Ammon's horn (tissue), 1 donor: ENCODE results near the gene TGFBR1.

Source experiments
- DNase-seq: peaks from one replicate; pipeline ENCODE4 v3.0.0-alpha.2; 2016; ENCODE audit warnings: low spot score

The TGFBR1 gene

GRCh38 chr9:99107421-99107820 is 2.5 kb downstream of the TGFBR1 start:
- no peak for DNase-seq

- no peak for DNase-seq
These were observed 3.2 kb downstream of the TGFBR1 start for GRCh38 chr9:99108131-99108530.

- peak; percentile 62 for DNase-seq
These were observed 4.6 kb downstream of the TGFBR1 start for GRCh38 chr9:99109522-99109921.

DNA sequence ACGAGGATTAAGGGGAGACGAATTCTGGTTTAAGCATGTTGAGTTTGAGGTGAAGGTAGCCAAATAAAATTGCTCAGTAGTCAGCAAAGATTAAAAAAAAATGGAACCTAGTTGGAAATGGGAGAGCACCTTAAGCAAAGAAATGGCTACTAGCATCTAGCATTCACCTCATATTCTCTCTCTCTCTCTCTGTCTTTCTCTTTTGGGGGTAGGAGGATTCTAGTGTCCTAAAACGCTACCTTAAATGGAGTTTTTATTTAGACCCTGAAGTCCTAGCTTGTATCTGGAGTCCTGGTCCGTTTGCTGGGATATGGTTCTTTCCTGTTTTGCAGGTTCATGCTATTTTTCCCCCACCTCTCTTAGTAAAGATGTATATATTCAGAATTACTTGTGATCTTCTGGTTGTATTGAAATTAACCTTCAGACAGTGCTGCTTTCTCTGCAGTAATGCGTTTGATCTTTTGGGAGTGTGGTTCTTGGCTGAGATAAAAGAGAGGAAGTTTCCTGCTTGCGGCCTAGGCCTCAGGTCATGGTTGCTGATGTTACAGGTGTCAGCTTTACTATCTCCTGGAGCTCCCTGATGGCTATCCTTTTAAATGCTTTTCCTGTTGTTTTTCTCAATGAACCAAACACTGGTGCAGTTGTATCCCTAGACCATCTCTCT is 8.0 kb downstream of the TGFBR1 start:
- DNase-seq = no peak

GRCh38 chr9:99113414-99114048 is 8.6 kb downstream of the TGFBR1 start:
- DNase-seq = no peak

DNA sequence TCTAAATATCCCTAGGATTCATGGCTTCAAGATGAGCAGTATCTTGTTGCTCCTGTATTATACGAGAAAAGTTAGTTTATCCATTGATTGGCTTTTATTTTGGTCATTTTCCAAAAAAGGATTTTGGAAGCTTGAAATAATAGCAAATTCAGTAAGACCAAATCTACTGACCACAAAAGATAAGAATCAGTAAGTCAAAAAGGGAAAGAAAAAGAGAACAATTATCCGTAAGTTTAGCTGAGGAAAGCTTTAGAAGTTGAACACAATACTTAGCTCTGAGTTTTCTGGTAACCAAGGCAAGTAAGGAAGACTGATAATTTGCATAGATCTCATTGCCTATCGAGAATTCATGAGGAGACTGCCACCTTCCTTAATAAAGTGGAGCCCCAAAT is 9.1 kb downstream of the TGFBR1 start:
- DNase-seq = no peak

- DNase-seq = no peak
These were observed 10.1 kb downstream of the TGFBR1 start for GRCh38 chr9:99114846-99115500.

DNA sequence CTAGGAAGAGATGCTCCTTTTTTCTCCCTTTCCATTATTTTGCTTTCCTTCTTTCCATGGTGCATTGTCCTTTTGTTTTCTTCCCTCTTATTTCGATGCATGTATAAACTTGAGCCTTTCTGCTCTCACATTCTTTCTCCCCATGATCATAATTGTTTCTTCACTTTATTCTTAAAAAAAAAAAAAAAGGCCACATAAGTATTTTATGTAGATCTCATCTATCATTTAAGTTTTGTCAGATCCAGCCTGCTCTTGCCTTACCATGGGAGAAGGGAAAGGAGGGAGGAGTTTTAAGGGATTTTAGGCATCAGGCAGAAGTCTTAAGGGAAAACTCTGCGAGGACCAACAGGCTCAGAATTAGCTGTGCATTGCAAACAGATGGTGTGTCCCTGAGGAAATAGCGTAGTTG is 11.1 kb downstream of the TGFBR1 start:
- DNase-seq = no peak

DNA sequence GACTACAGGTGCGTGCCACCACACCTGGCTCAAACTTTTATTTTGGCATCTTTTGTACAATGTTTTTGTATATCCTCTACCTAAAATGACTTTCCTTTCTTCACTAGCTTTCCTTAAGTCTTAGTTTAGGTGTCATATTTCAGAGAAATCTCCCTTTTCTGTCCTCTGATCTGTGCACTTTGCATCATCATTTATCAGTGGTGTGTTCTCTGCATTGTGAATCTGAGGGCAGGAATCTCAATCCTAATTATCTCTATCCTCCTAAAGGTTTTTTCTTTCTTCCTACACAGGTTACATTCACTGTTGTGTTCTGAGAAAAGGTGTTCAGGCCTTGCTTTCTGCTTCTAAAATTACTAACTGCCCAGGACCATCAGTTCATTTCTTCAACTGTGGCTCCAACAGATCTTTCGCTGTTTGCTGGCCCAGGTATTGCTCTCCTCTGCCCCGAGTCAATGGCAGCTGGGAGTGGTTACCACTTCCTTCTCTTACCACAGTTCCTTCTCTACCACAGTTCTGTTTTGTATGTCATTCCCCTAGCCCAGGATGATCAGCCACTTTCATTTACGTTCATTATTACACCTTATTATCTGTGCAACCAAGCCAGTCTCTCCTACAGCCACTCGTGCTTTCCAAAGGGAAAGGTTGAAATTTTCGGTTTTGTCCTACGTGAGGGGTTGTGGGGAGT is 14.0 kb downstream of the TGFBR1 start:
- peak; percentile 17 for DNase-seq

- no peak for DNase-seq
These were observed 15.2 kb downstream of the TGFBR1 start for GRCh38 chr9:99119976-99120655.

- DNase-seq = no peak
These were observed 16.7 kb downstream of the TGFBR1 start for GRCh38 chr9:99121604-99122003.

DNA sequence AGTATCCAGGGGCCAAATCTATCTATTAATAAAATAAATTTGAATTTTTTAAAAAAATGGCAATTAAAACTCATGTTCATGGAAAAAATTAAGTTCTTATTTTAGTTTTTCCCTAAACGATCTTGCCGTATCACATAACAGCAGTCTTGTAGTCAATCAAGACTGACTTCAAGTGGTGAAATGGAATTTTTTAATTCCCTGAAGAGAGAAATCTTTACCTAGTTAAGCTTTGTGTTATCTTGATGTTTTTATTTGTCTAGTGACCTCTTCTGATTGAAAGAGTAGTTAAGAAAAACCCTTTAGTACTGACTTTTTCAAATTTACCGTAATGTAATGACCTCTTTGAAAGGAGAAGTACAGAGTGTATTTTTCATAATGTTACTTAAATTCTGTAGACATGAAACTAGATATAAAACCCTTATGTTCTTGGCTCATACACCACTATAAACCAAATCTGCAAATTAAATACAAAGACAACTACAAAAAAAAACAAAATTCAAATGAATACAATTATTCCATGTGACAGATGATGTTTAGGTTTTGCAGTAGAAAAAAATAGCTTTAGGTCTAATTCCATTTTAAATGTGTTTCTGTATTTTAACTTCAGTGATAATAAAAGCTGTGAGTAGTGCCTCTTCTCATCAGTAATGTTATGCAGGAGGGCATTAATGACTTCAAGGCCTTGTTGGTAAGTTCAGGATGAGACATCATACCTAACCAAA is 19.8 kb downstream of the TGFBR1 start:
- DNase-seq = no peak

DNA sequence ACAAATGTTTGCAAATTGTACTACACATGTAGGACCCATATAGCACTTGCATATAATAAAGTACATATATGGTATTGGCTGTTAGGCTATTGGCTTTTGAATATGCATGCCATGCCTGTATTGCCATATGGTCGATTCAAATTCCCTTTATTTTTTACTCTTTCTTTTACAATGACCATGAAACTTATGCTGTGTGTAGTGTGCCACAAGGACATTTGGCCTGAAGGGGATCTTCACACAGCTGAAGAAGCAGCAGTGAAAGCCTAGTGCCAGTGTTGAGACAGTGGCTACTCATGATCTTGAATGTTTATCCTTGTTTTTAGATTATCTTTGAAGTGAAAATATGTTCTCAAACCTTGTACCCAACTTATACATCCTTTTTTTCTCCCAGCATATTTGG is 20.5 kb downstream of the TGFBR1 start:
- DNase-seq = no peak

DNA sequence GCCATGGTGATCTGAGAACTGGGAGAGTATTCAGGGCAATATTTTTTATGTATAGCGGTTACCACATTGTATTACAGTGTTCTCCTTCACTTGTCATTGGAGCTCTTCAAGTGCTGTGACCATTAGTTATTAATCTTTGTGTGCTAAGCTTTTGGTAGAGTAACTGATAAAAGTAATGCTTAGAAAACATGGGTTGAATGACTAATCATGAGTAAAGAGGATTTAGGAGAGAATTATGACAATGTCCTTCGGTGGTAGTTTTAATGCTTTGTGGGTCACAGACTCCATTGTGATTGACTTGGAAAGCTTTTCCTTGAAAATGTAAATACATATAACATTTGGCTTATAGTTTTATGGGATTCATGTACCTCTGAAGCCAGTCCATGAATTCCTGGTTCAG is 21.4 kb downstream of the TGFBR1 start:
- no peak for DNase-seq

- no peak for DNase-seq
These were observed 22.6 kb downstream of the TGFBR1 start for GRCh38 chr9:99127356-99128132.

GRCh38 chr9:99128133-99128406 is 23.2 kb downstream of the TGFBR1 start:
- no peak for DNase-seq

DNA sequence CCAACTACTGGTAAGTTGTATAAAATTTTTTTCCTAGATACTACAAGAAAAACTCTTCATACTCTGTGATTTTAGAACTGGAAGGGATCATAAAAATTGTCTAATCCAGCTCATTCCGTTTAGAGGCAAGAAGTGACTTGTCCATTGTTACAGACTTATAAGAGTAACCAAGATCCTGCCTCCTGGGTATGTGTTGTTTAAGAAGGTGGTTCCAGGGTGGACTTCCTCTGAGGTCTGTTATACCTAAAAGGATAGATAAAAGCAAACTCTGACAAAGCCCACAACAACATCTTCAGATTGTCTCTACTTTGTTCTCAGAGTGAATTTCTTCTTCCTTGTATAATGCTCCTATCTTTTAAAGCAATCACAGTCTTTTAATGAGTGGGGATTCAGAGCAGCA is 24.2 kb downstream of the TGFBR1 start:
- DNase-seq = no peak

GRCh38 chr9:99130069-99130468 is 25.2 kb downstream of the TGFBR1 start:
- no peak for DNase-seq

DNA sequence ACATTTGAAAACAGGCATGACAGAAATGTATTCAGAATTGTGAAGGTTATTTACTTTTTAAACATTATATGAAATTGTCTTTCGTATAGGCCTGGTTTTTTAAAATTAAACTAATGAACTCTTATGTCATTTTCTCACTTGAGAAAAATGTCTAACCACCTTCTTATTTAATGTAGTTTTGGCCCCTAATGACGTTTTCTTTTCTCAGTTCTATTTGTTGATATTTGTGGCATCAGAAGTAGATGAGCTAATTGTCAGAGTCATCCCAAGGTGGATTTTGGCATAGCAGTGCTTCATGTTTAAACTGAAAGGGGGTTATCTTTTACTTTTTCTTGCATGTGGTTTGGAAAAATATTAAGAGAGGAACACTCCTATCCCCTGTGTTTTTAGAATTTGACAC is 28.2 kb downstream of the TGFBR1 start:
- no peak for DNase-seq

DNA sequence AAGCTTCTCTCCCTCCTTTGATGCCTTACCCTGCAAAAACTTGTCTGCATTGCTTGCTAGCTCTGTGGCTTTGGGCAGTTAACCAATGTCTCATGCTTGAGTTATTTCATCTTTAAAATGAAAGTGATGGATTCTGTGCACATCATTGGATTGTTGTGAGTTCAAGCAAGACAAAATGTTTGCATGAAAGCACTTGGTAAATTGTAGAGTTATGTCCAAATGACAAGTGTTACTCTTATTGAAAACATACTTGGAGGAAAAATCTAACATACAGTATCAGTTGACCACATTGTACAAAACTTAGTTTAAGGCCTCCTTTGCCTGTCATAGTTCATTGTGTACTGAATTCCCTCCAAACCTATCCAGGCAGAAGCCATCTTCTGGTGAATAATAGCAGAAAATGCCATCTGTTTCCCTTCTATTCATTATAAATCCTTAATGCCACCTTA is 30.0 kb downstream of the TGFBR1 start:
- DNase-seq = no peak

DNA sequence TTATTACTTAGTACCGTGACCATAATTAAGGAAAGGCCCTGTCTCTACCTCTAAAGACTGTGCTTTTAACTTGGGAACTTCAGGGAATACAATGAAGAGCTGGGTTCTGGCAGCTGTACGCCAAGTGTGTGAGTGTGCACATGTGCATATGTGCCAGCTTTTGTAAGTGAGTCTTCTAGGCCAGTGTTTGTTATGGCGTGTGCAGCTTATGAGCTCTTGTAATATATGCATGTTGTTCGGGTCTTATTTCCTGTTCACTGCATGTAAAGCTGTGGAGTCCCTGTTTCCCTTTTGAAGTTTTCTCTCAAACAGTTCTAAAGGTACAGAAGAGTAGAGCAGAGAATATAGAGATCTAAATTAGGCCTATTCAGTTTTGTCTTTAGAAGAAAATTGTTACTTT is 30.5 kb downstream of the TGFBR1 start:
- no peak for DNase-seq
